Fibroblast of the aortic adventitia (primary cell): ENCODE data around the gene TBX21. TPM values are rescaled to one million over a fixed set of nuclear protein-coding genes. Genes with fewer than 3 reads are reported as not detected.

Experiments
- DNase-seq: peaks from one replicate; pipeline ENCODE4 v3.0.0-alpha.2; 2010; ENCODE audit warnings: low read depth
- H3K4me3 ChIP-seq: 2 replicates; pipeline ENCODE4 v1.5.1; 2011; ENCODE audit warnings: low read depth, mild to moderate bottlenecking, control low read depth, low read length, moderate library complexity
- CTCF ChIP-seq: IDR thresholded peaks from 2 replicates; pipeline ENCODE4 v1.5.1; 2011; ENCODE audit warnings: mild to moderate bottlenecking, low read length, control low read depth, inconsistent platforms; ENCODE audit not compliant: insufficient read depth
- total RNA-seq: library from RNA; depleted of rRNA; stranded (reverse); fragments of >200 nt; gene quantifications from 2 replicates; pipeline ENCODE4 v1.2.3, GENCODE V29; 2012; ENCODE audit warnings: low replicate concordance

Gene TBX21
- total RNA-seq, 1 donor = not detected

GRCh38 chr17:47694581-47695428, 38.2 kb upstream of the TBX21 start:
- peak overlapping the region; percentile 72 for H3K4me3 ChIP-seq
- no peak for TF ChIP-seq CTCF
- DNase-seq = peak; percentile 64

GRCh38 chr17:47695429-47696376, 37.3 kb upstream of the TBX21 start:
- no peak for TF ChIP-seq CTCF
- peak overlapping the region; percentile 72 for H3K4me3 ChIP-seq
- DNase-seq = peak; percentile 18

- H3K4me3 ChIP-seq = no peak overlapping the region
- TF ChIP-seq CTCF = no peak
- DNase-seq = no peak
Measured at GRCh38 chr17:47696717-47697642, 36.1 kb upstream of the TBX21 start.

GRCh38 chr17:47697906-47698711, 34.9 kb upstream of the TBX21 start:
- no peak for TF ChIP-seq CTCF
- DNase-seq = no peak
- H3K4me3 ChIP-seq = no peak overlapping the region

DNA sequence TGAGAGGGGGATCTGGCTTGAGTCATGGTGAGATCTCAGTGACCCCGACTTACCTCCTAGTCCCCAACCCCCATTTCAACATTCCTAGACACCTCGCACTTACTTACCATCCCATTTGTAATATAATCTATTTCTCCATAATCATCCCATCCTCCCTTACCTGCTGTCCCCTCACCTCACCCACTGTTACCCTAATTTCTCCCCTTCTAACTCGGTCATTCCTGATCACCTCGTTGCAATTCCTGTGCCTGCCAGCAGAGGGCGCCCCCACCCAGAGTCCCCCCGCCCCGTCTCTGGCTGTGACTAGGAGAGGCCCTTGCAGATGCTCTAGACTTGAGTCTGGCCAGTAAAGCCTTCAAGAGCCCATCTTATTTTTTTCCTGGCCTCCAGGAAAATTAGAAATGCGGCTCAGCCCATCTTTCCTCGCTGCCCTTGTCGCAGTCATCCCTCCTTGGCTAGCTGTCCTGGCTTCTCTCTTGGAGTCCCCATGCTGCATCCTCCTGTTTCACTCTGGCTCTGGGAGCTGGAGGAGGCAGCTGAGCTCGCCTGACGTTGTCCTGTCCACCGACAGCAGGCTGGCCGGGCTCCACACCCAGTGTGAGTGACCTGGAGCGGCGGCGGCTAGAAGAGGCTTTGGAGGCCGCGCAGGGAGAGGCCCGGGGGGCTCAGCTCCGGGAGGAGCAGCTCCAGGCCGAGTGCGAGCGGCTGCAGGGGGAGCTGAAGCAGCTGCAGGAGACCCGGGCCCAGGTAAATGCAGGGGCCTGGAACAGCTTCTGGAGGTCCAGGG, 34.1 kb upstream of the TBX21 start:
- no peak overlapping the region for H3K4me3 ChIP-seq
- DNase-seq = peak; percentile 47
- TF ChIP-seq CTCF = peak; percentile 92
